ENCODE data around the gene DENND2A.

The DENND2A gene

GRCh38 chr7:140476698-140477261 lies 163.8 kb downstream of the DENND2A start:
- no peak for DNase-seq
- H3K36me3 ChIP-seq (ENCODE audit: control insufficient read depth, insufficient read depth, low read length) = no peaks in the 10 kb centered on the region
- peak overlapping the region; percentile 73 for H3K27ac ChIP-seq (ENCODE audit: insufficient read depth, low read length, poor library complexity, severe bottlenecking)
- peaks cover 15% of the 10 kb centered on the region for H3K4me1 ChIP-seq (ENCODE audit: control insufficient read depth, insufficient read depth, low read length, poor library complexity, severe bottlenecking)
- H3K9me3 ChIP-seq (ENCODE audit: control insufficient read depth, low read length) = no peaks in the 10 kb centered on the region
- no peaks in the 10 kb centered on the region for H3K27me3 ChIP-seq (replicated peaks; ENCODE audit: control insufficient read depth, insufficient read depth, low read length, poor library complexity, severe bottlenecking)
- peak overlapping the region; percentile 33 for H3K4me3 ChIP-seq (ENCODE audit: insufficient read depth, low read depth, low read length, poor library complexity, severe bottlenecking)

GRCh38 chr7:140475747-140476333 lies 164.8 kb downstream of the DENND2A start:
- Histone ChIP-seq H3K27me3 (replicated peaks; ENCODE audit: control insufficient read depth, insufficient read depth, low read length, poor library complexity, severe bottlenecking) (no peaks in the 10 kb centered on the region), H3K36me3 (ENCODE audit: control insufficient read depth, insufficient read depth, low read length) (peaks cover 6% of the 10 kb centered on the region), H3K4me3 (ENCODE audit: insufficient read depth, low read depth, low read length, poor library complexity, severe bottlenecking) (no peak overlapping the region), H3K4me1 (ENCODE audit: control insufficient read depth, insufficient read depth, low read length, poor library complexity, severe bottlenecking) (peaks cover 15% of the 10 kb centered on the region), H3K9me3 (ENCODE audit: control insufficient read depth, low read length) (no peaks in the 10 kb centered on the region), H3K27ac (ENCODE audit: insufficient read depth, low read length, poor library complexity, severe bottlenecking) (peak overlapping the region; percentile 73)
- DNase-seq = peak in 1 of 3 donors; percentile 41
